HepG2 (cell line): ENCODE measurements around the gene TEKT5. TPM values are rescaled to one million over a fixed set of nuclear protein-coding genes. Genes with fewer than 3 reads are reported as not detected.

Source experiments
- ARHGAP35 ChIP-seq: sonication (generic); formaldehyde crosslinking; IDR thresholded peaks from 2 replicates; pipeline ENCODE4 v1.9.0; 2022; ENCODE audit warnings: mild to moderate bottlenecking, inconsistent platforms, moderate library complexity, missing genetic modification reagents, borderline replicate concordance
- BCL6 ChIP-seq: IDR thresholded peaks from 2 replicates; pipeline ENCODE4 v1.6.1; 2016; ENCODE audit warnings: missing genetic modification reagents, missing compliant biosample characterization
- CBX5 ChIP-seq: sonication (generic); formaldehyde crosslinking; IDR thresholded peaks from 2 replicates; pipeline ENCODE4 v1.4.0; 2020; ENCODE audit warnings: missing genetic modification reagents, borderline replicate concordance
- HDAC1 ChIP-seq: sonication (generic); formaldehyde crosslinking; IDR thresholded peaks from 2 replicates; pipeline ENCODE4 v1.5.1; 2020; ENCODE audit warnings: mild to moderate bottlenecking, missing genetic modification reagents
- HMG20B ChIP-seq: conservative IDR thresholded peaks from 2 replicates; pipeline ENCODE4 v1.6.1; 2016; ENCODE audit warnings: missing genetic modification reagents, missing compliant biosample characterization
- ISX ChIP-seq: sonication (generic); formaldehyde crosslinking; conservative IDR thresholded peaks from 2 replicates; pipeline ENCODE4 v1.5.0; 2020; ENCODE audit warnings: missing genetic modification reagents
- KAT8 ChIP-seq: IDR thresholded peaks from 2 replicates; pipeline ENCODE4 v1.6.1; 2016; ENCODE audit warnings: missing genetic modification reagents, missing compliant biosample characterization
- MYC ChIP-seq: sonication (generic); formaldehyde crosslinking; IDR thresholded peaks from 2 replicates; pipeline ENCODE4 v1.9.0; 2021; ENCODE audit warnings: missing genetic modification reagents, borderline replicate concordance
- MYNN ChIP-seq: sonication (generic); formaldehyde crosslinking; IDR thresholded peaks from 2 replicates; pipeline ENCODE4 v1.4.0; 2020; ENCODE audit warnings: mild to moderate bottlenecking, low read depth, missing genetic modification reagents
- NR0B2 ChIP-seq: sonication (generic); formaldehyde crosslinking; IDR thresholded peaks from 2 replicates; pipeline ENCODE4 v1.4.0; 2020; ENCODE audit warnings: mild to moderate bottlenecking, missing genetic modification reagents
- NR2F2 ChIP-seq: IDR thresholded peaks from 2 replicates; pipeline ENCODE4 v1.6.1; 2012; ENCODE audit warnings: low read depth, inconsistent platforms, borderline replicate concordance
- PAWR ChIP-seq: sonication (generic); formaldehyde crosslinking; IDR thresholded peaks from 2 replicates; pipeline ENCODE4 v1.4.0; 2020; ENCODE audit warnings: missing genetic modification reagents, mild to moderate bottlenecking, borderline replicate concordance
- REL ChIP-seq: sonication (generic); formaldehyde crosslinking; conservative IDR thresholded peaks from 2 replicates; pipeline ENCODE4 v1.8.0; 2022; ENCODE audit warnings: mild to moderate bottlenecking, missing genetic modification reagents, moderate library complexity
- RORA ChIP-seq: sonication (generic); formaldehyde crosslinking; IDR thresholded peaks from 2 replicates; pipeline ENCODE4 v1.5.0; 2020; ENCODE audit warnings: mild to moderate bottlenecking, missing genetic modification reagents, moderate library complexity
- SIN3A ChIP-seq: IDR thresholded peaks from 2 replicates; pipeline ENCODE4 v1.6.1; 2011; ENCODE audit warnings: low read depth, mild to moderate bottlenecking, control low read depth, low read length, borderline replicate concordance
- TAF15 ChIP-seq: fragments of 200-400 bp; formaldehyde crosslinking; IDR thresholded peaks from one replicate; pipeline ENCODE4 v1.6.1; 2018; ENCODE audit warnings: mild to moderate bottlenecking, low read depth, low read length; ENCODE audit not compliant: poor library complexity, severe bottlenecking
- TBX3 ChIP-seq: fragments of 450-650 bp; IDR thresholded peaks from 2 replicates; pipeline ENCODE4 v1.6.1; 2017; ENCODE audit warnings: antibody characterized with exemption, mild to moderate bottlenecking, inconsistent platforms, borderline replicate concordance
- TCF7 ChIP-seq: sonication (generic); IDR thresholded peaks from 2 replicates; pipeline ENCODE4 v1.6.1; 2016; ENCODE audit warnings: antibody characterized with exemption, low read depth
- TEF ChIP-seq: sonication (generic); formaldehyde crosslinking; IDR thresholded peaks from 2 replicates; pipeline ENCODE4 v1.5.0; 2020; ENCODE audit warnings: missing genetic modification reagents
- ZBTB26 ChIP-seq: IDR thresholded peaks from 2 replicates; pipeline ENCODE4 v1.6.1; 2016; ENCODE audit warnings: missing compliant biosample characterization, missing genetic modification reagents, borderline replicate concordance
- ZBTB38 ChIP-seq: sonication (generic); formaldehyde crosslinking; IDR thresholded peaks from 2 replicates; pipeline ENCODE4 v1.5.1; 2020; ENCODE audit warnings: mild to moderate bottlenecking, missing genetic modification reagents
- ZC3H13 ChIP-seq: sonication (generic); formaldehyde crosslinking; IDR thresholded peaks from 2 replicates; pipeline ENCODE4 v1.8.1; 2023; ENCODE audit warnings: mild to moderate bottlenecking, missing genetic modification reagents, moderate library complexity
- ZFX ChIP-seq: sonication (generic); formaldehyde crosslinking; IDR thresholded peaks from 2 replicates; pipeline ENCODE4 v1.4.0; 2020; ENCODE audit warnings: mild to moderate bottlenecking, low read depth, missing genetic modification reagents, moderate library complexity
- ZNF264 ChIP-seq: sonication (generic); formaldehyde crosslinking; IDR thresholded peaks from 2 replicates; pipeline ENCODE4 v1.4.0; 2020; ENCODE audit warnings: missing genetic modification reagents
- ZNF292 ChIP-seq: sonication (generic); formaldehyde crosslinking; IDR thresholded peaks from 2 replicates; pipeline ENCODE4 v1.8.1; 2022; ENCODE audit warnings: mild to moderate bottlenecking, low read depth, missing genetic modification reagents, borderline replicate concordance
- ZNF383 ChIP-seq: sonication (generic); formaldehyde crosslinking; IDR thresholded peaks from 2 replicates; pipeline ENCODE4 v1.4.0; 2020; ENCODE audit warnings: missing genetic modification reagents, mild to moderate bottlenecking, borderline replicate concordance
- ZNF558 ChIP-seq: sonication (generic); formaldehyde crosslinking; IDR thresholded peaks from 2 replicates; pipeline ENCODE4 v1.9.0; 2022; ENCODE audit warnings: mild to moderate bottlenecking, missing genetic modification reagents, borderline replicate concordance
- ZNF570 ChIP-seq: sonication (generic); formaldehyde crosslinking; IDR thresholded peaks from 2 replicates; pipeline ENCODE4 v1.4.0; 2020; ENCODE audit warnings: mild to moderate bottlenecking, missing genetic modification reagents, borderline replicate concordance
- ZNF816 ChIP-seq: sonication (generic); formaldehyde crosslinking; IDR thresholded peaks from 2 replicates; pipeline ENCODE4 v1.8.0; 2022; ENCODE audit warnings: missing genetic modification reagents, mild to moderate bottlenecking, borderline replicate concordance
- polyA plus RNA-seq, 8 experiments: library from polyadenylated mRNA; depleted of rRNA in 3 of 8; stranded (reverse) in 7 of 8; unstranded in 1 of 8; fragments of >200 nt; fragmentation: Illumina TruSeq in 4 of 8; extraction: Trizol in 4 of 8; gene quantifications; 2 replicates each; pipeline versions ENCODE4 v1.2.1 to v1.2.3, GENCODE V29; 2011 to 2016; ENCODE audit warnings: low read depth in 4 of 8, missing spikeins in 1 of 8, mixed read lengths in 1 of 8; ENCODE audit not compliant: insufficient read depth in 1 of 8
- total RNA-seq, 5 experiments: library from RNA; depleted of rRNA; stranded (reverse); fragments of >200 nt; fragmentation: Illumina TruSeq; extraction: Trizol; gene quantifications; 2 replicates each; pipeline ENCODE4 v1.2.3, GENCODE V29; 2016; ENCODE audit warnings: low read depth in 1 of 5

TEKT5 gene
- total and polyA plus RNA-seq, 2 of the 13 experiments (the other 11 are each of a cell fraction or from before 2014, with no cell fraction given), result 0.16 TPM; not detected in 1

GRCh38 chr16:10610499-10611184, 84.1 kb downstream of the TEKT5 start (continued):
- TF ChIP-seq MYNN (no peak), TEF (CRISPR knock-in tag) (no peak), NR0B2 (CRISPR knock-in tag) (no peak), ZNF383 (CRISPR knock-in tag) (no peak), ARHGAP35 (CRISPR knock-in tag) (no peak), ZFX (peak; percentile 43; the same call in 1 of the 2 replicates), ZNF292 (peak; percentile 64), HMG20B (CRISPR knock-in tag) (no peak; the same call in 1 of the 2 replicates), BCL6 (CRISPR knock-in tag) (peak; percentile 79), ZC3H13 (no peak), SIN3A (no peak), CBX5 (CRISPR knock-in tag) (no peak), REL (no peak), ZBTB38 (CRISPR knock-in tag) (peak; percentile 66; the same call in 1 of the 2 replicates), TCF7 (peak; percentile 91), KAT8 (CRISPR knock-in tag) (peak; percentile 60), ZNF264 (CRISPR knock-in tag) (peak; percentile 67; the same call in 1 of the 2 replicates), ZBTB26 (CRISPR knock-in tag) (peak; percentile 35; the same call in 1 of the 2 replicates), PAWR (CRISPR knock-in tag) (no peak), ZNF816 (CRISPR knock-in tag) (peak; percentile 60; the same call in 1 of the 2 replicates), HDAC1 (CRISPR knock-in tag) (peak; percentile 68), TBX3 (peak; percentile 68; the same call in 1 of the 2 replicates), NR2F2 (0 out of 2 replicates have a peak, but pooled peaks have one; percentile 33), ISX (CRISPR knock-in tag) (no peak; the same call in 1 of the 2 replicates), TAF15 (no peak), MYC (CRISPR knock-in tag) (peak; percentile 23; the same call in 1 of the 2 replicates), ZNF570 (CRISPR knock-in tag) (no peak), RORA (no peak), ZNF558 (no peak)
